Measurements from ENCODE around the gene SF3B6. TPM values are rescaled to one million over a fixed set of nuclear protein-coding genes. Genes with fewer than 3 reads are reported as not detected.
"Not testable (repeated sequence)": the region's sequence is repeated elsewhere in the genome, so short reads cannot be mapped to it uniquely, and the experiment has no call there.

Gene SF3B6
- total and polyA plus RNA-seq, 2 experiments from 2014 or later, result 88.5 to 238 TPM

GRCh38 chr2:24045511-24046508, 30.3 kb downstream of the SF3B6 start:
- H3K27me3 ChIP-seq, result no peaks in the 10 kb centered on the region
- no peak for TF ChIP-seq CTCF (IDR thresholded peaks at IDR 0.05; ENCODE audit: low read depth, low read length)
- H3K9me3 ChIP-seq (ENCODE audit: low read depth), result no peaks in the 10 kb centered on the region
- H3K36me3 ChIP-seq, result no peaks in the 10 kb centered on the region
- peaks cover 5% of the 10 kb centered on the region for H3K4me1 ChIP-seq (ENCODE audit: low read depth)
- no peak overlapping the region for H3K27ac ChIP-seq
- H3K4me3 ChIP-seq, result peak overlapping the region; percentile 63
- no peak for DNase-seq (ENCODE audit: low read depth in 1 of 2, low spot score in 1 of 2)

- not testable (repeated sequence) for DNase-seq (ENCODE audit: low read depth in 1 of 2, low spot score in 1 of 2); H3K4me1 ChIP-seq (ENCODE audit: low read depth); H3K27me3 ChIP-seq; H3K4me3 ChIP-seq; H3K9me3 ChIP-seq (ENCODE audit: low read depth); H3K27ac ChIP-seq
- peaks cover 12% of the 10 kb centered on the region for H3K36me3 ChIP-seq
These were observed 33.0 kb downstream of the SF3B6 start for GRCh38 chr2:24043133-24043532.

- H3K27ac ChIP-seq, result no peak overlapping the region
- no peak overlapping the region for H3K4me3 ChIP-seq
- TF ChIP-seq CTCF (IDR thresholded peaks at IDR 0.05; ENCODE audit: low read depth, low read length), result no peak
- no peaks in the 10 kb centered on the region for H3K4me1 ChIP-seq (ENCODE audit: low read depth)
- no peaks in the 10 kb centered on the region for H3K9me3 ChIP-seq (ENCODE audit: low read depth)
- peaks cover 16% of the 10 kb centered on the region for H3K36me3 ChIP-seq
- no peaks in the 10 kb centered on the region for H3K27me3 ChIP-seq
- DNase-seq (ENCODE audit: low read depth in 1 of 2, low spot score in 1 of 2), result no peak
These were observed 35.6 kb downstream of the SF3B6 start for GRCh38 chr2:24040511-24040910.

- no peak for TF ChIP-seq CTCF (IDR thresholded peaks at IDR 0.05; ENCODE audit: low read depth, low read length)
- no peaks in the 10 kb centered on the region for H3K27me3 ChIP-seq
- no peak overlapping the region for H3K27ac ChIP-seq
- DNase-seq (ENCODE audit: low read depth in 1 of 2, low spot score in 1 of 2), result no peak
- peaks cover 16% of the 10 kb centered on the region for H3K36me3 ChIP-seq
- no peaks in the 10 kb centered on the region for H3K4me1 ChIP-seq (ENCODE audit: low read depth)
- H3K9me3 ChIP-seq (ENCODE audit: low read depth), result no peaks in the 10 kb centered on the region
- H3K4me3 ChIP-seq, result no peak overlapping the region
These were observed 37.2 kb downstream of the SF3B6 start for GRCh38 chr2:24038786-24039499.

GRCh38 chr2:24026233-24026632, 49.9 kb downstream of the SF3B6 start:
- Histone ChIP-seq H3K4me3 (no peak overlapping the region), H3K9me3 (ENCODE audit: low read depth) (no peaks in the 10 kb centered on the region), H3K27ac (no peak overlapping the region), H3K27me3 (no peaks in the 10 kb centered on the region), H3K4me1 (ENCODE audit: low read depth) (no peaks in the 10 kb centered on the region), H3K36me3 (peaks cover 8% of the 10 kb centered on the region)
- no peak for TF ChIP-seq CTCF (IDR thresholded peaks at IDR 0.05; ENCODE audit: low read depth, low read length)
- DNase-seq (ENCODE audit: low read depth in 1 of 2, low spot score in 1 of 2), result no peak
